A673 (cell line): ENCODE results near the gene AMH.

Source experiments
- CTCF ChIP-seq: fragments of 300-800, 200-600 bp; sonication (generic); conservative IDR thresholded peaks from 2 replicates; pipeline ENCODE4 v1.5.1; 2017; ENCODE audit warnings: low read depth, mild to moderate bottlenecking, antibody characterized with exemption, low read length, moderate library complexity, mixed read lengths
- EZH2 ChIP-seq: fragments of 200-600 bp; sonication (generic); IDR thresholded peaks from 2 replicates; pipeline ENCODE4 v1.6.1; 2017; ENCODE audit warnings: borderline replicate concordance, low read depth, mild to moderate bottlenecking, mixed read lengths, antibody characterized with exemption, low read length; ENCODE audit not compliant: poor library complexity, severe bottlenecking

- TF ChIP-seq EZH2 (no peak), CTCF (no peak)
Measured at GRCh38 chr19:2249010-2249866, at the start of gene AMH.
